ENCODE results near the gene SLIT3. TPM values are rescaled to one million over a fixed set of nuclear protein-coding genes. Genes with fewer than 3 reads are reported as not detected.

The SLIT3 gene
- total RNA-seq, 2 experiments from 2014 or later = 5.4 to 7.3 TPM

DNA sequence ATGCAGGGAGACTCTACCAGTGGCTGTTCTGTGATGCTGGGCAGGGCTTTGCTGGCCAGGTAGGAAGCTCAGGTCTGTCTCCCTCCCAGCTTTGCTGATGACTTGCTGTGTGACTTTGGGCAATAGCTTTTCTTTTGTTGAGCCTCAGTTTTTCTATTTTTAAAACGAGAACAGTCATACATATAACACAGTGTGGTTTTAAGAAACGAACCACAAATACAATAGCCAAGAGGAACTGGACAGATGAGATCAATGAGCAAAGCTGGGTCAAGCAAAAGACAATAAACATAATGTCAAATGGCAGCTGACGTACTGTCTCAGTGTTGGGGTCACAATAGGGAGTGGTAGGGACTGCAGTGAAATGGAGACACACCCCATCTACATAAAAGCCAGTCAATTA lies 20.2 kb downstream of the SLIT3 start:
- Mint-ChIP-seq H3K36me3 (ENCODE audit: low read depth) (no peaks in the 10 kb centered on the region), H3K4me3 (no peak overlapping the region), H3K4me1 (no peaks in the 10 kb centered on the region), H3K27me3 (peaks cover 2% of the 10 kb centered on the region), H3K27ac (no peak overlapping the region), H3K9me3 (ENCODE audit: low read depth) (peaks cover under 1% of the 10 kb centered on the region)
- no peak for ATAC-seq
- POLR2A ChIA-PET = no interaction called here
- CTCF ChIA-PET = interaction anchor here (0.7 kb wide), 1 partner anchor 259 kb away, joined by 3 read pairs; no protein-coding TSS in a partner anchor
- no peak for DNase-seq
- intact Hi-C loops (cut with DNase I, micrococcal nuclease) = no loop called here

DNA sequence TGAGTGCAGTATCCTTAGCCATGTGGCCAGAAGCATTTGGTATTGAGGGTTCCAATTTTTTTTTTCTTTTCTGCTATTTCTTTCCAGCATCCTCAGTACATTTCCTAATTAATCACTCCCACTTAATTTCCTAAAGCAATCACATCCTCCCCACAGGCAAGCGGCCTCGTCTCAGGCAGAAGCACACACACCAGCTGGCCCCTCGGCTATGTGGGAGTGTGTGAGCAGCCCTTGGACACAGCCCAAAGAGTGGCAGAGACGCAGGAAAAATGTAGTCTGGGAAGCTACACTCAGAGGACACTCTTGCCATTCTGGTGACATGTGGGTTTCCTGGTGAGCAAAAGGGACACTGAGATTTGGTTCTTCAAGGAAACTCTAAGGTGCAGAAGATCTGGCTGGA lies 20.7 kb downstream of the SLIT3 start:
- Mint-ChIP-seq H3K36me3 (ENCODE audit: low read depth) (no peaks in the 10 kb centered on the region), H3K4me3 (no peak overlapping the region), H3K9me3 (ENCODE audit: low read depth) (no peaks in the 10 kb centered on the region), H3K27ac (no peak overlapping the region), H3K4me1 (no peaks in the 10 kb centered on the region), H3K27me3 (peaks cover 2% of the 10 kb centered on the region)
- POLR2A ChIA-PET = no interaction called here
- DNase-seq (no peak), ATAC-seq (no peak)
- CTCF ChIA-PET = interaction anchor here (0.7 kb wide), 1 partner anchor 259 kb away, joined by 3 read pairs; no protein-coding TSS in a partner anchor
- intact Hi-C loops (cut with DNase I, micrococcal nuclease) = no loop called here

DNA sequence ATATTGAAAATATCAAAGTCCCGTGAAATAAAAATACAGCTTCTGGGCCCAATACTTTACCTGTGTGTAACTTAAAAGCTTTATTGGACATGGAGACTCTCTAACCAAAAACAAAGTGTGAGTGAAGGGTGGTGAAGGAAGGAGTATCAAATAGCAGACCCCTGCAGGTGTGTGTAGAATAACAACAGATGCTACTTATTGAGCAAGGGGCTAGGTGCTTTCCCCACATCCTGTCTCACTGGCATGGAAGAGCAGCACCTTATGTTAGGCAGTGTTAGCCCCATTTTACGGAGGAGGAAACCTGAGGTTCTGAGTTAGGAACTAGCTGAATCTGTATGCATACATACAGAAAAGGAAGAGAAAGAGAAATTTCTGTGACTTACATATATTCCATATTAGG lies 21.8 kb downstream of the SLIT3 start:
- ATAC-seq = no peak
- no peak for DNase-seq
- no peak overlapping the region for H3K27ac Mint-ChIP-seq
- H3K36me3 Mint-ChIP-seq (ENCODE audit: low read depth) = no peaks in the 10 kb centered on the region
- H3K4me3 Mint-ChIP-seq = no peak overlapping the region
- ChIA-PET CTCF (interaction anchor here (0.6 kb wide), 1 partner anchor 769 kb away, joined by 3 read pairs; no protein-coding TSS in a partner anchor), POLR2A (no interaction called here)
- peaks cover 2% of the 10 kb centered on the region for H3K27me3 Mint-ChIP-seq
- intact Hi-C loops (cut with DNase I, micrococcal nuclease) = no loop called here
- no peaks in the 10 kb centered on the region for H3K4me1 Mint-ChIP-seq
- H3K9me3 Mint-ChIP-seq (ENCODE audit: low read depth) = no peaks in the 10 kb centered on the region

DNA sequence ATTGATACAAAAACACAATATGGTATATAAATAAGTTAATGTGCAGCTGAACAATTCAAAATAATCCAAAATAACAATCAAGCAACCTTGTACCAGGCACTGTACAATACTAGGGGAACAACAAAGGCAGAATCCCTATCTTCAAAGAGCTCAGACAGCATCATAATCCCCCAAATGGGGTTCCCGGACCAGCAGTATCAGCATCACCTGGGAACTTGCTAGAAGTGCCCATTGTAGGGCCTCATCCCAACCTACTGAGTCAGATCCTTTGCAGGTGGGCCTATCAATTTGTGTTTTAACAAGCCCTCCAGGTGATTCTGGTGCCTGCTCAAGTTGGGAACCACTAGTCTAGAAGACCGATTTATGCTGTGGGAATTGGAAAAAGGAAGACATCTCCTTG lies 27.1 kb downstream of the SLIT3 start:
- ChIA-PET POLR2A (no interaction called here), CTCF (interaction anchor here (0.5 kb wide), 1 partner anchor 1035 kb away, joined by 3 read pairs; no protein-coding TSS in a partner anchor)
- no peaks in the 10 kb centered on the region for H3K36me3 Mint-ChIP-seq (ENCODE audit: low read depth)
- intact Hi-C loops (cut with DNase I, micrococcal nuclease) = no loop called here
- peaks cover 2% of the 10 kb centered on the region for H3K27me3 Mint-ChIP-seq
- H3K9me3 Mint-ChIP-seq (ENCODE audit: low read depth) = no peaks in the 10 kb centered on the region
- H3K4me3 Mint-ChIP-seq = no peak overlapping the region
- no peaks in the 10 kb centered on the region for H3K4me1 Mint-ChIP-seq
- ATAC-seq (no peak), DNase-seq (no peak)
- H3K27ac Mint-ChIP-seq = no peak overlapping the region

DNA sequence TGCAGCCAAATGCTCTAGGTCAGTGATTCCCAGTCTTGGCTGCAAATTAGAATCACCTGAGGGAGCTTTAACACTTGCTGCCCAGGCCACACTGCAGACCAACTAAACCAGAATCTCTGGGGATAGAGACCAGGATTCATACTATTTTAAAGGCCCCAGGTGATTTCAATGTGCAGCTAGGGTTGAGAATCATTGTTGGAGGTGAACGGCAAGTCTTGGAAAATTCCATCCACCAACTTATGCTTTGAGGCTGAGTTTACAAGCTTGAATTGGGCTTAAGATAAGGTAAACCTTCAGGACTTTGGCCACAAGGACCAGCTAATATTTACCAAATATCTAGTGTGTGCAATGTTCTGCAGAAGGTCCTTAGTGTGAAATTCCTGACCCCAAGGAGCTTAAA lies 27.5 kb downstream of the SLIT3 start:
- ATAC-seq (no peak), DNase-seq (no peak)
- Mint-ChIP-seq H3K27ac (no peak overlapping the region), H3K36me3 (ENCODE audit: low read depth) (no peaks in the 10 kb centered on the region), H3K4me1 (no peaks in the 10 kb centered on the region), H3K9me3 (ENCODE audit: low read depth) (no peaks in the 10 kb centered on the region), H3K27me3 (peaks cover 2% of the 10 kb centered on the region), H3K4me3 (no peak overlapping the region)
- ChIA-PET POLR2A (no interaction called here), CTCF (interaction anchor here (0.5 kb wide), 1 partner anchor 1035 kb away, joined by 3 read pairs; no protein-coding TSS in a partner anchor)
- intact Hi-C loops (cut with DNase I, micrococcal nuclease) = no loop called here

DNA sequence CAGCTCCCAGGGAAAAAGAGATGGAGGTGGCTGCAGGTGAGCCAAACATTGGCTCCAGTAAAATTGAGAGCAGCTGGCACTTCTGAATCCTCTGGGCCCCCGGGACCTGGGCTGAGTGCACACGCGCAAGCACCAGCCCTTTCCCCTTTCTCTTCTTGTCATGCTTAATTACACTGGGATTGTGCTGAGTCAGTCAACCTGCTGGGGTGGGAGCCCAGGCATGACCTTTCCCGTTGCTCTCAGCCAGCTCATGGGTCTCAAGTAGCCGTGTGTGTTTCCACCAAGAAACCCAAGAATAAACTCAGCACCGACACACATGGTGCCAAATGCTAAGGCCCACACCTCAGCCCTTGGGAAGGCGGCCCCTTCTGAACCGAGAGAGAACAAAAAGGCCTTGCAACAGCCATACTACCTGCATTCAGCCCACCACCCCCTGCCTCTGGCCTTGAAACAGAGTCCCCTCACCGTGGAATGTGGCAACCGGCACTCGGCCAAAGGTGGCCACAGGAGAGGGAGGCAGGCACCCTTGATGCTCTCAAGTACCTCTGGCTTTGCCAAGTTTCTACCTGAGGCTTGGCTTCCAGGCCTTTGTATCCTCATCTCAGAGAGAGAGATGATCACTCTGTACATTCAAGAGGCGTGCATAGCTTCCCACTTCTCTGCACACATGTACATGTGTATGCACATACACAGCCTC lies 28.1 kb downstream of the SLIT3 start:
- no peaks in the 10 kb centered on the region for H3K36me3 Mint-ChIP-seq (ENCODE audit: low read depth)
- intact Hi-C loops (cut with DNase I, micrococcal nuclease) = no loop called here
- peaks cover 2% of the 10 kb centered on the region for H3K27me3 Mint-ChIP-seq
- ChIA-PET CTCF (interaction anchor here (1.0 kb wide), 1 partner anchor 19 kb away, joined by 3 read pairs; no protein-coding TSS in a partner anchor), POLR2A (no interaction called here)
- H3K4me3 Mint-ChIP-seq = no peak overlapping the region
- ATAC-seq (no peak), DNase-seq (no peak)
- no peaks in the 10 kb centered on the region for H3K4me1 Mint-ChIP-seq
- H3K27ac Mint-ChIP-seq = no peak overlapping the region
- no peaks in the 10 kb centered on the region for H3K9me3 Mint-ChIP-seq (ENCODE audit: low read depth)

DNA sequence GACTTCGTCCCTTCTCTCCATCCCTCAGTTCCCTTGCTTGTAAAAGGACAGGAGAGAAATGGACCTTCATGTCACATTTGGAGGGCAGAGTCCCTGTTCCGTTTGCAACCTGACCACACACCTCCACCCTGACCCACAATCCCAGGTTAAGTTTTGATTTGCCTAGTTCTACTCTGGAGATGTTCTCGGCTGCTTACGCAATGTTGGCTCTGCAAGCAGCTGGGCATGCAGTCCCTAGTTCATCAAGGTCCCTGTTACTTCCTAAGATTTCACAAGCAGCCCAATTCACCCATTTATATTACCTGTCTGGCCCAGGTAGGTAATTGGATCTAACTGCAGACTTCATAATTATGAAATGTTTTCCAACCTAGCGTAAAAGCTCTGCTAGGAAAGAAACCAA lies 28.8 kb downstream of the SLIT3 start:
- Mint-ChIP-seq H3K36me3 (ENCODE audit: low read depth) (no peaks in the 10 kb centered on the region), H3K4me3 (no peak overlapping the region), H3K27me3 (peaks cover 3% of the 10 kb centered on the region), H3K27ac (no peak overlapping the region), H3K4me1 (no peaks in the 10 kb centered on the region), H3K9me3 (ENCODE audit: low read depth) (no peaks in the 10 kb centered on the region)
- intact Hi-C loops (cut with DNase I, micrococcal nuclease) = no loop called here
- no peak for ATAC-seq
- DNase-seq = no peak
- ChIA-PET POLR2A (no interaction called here), CTCF (interaction anchor here (1.0 kb wide), 1 partner anchor 20 kb away, joined by 3 read pairs; no protein-coding TSS in a partner anchor)

DNA sequence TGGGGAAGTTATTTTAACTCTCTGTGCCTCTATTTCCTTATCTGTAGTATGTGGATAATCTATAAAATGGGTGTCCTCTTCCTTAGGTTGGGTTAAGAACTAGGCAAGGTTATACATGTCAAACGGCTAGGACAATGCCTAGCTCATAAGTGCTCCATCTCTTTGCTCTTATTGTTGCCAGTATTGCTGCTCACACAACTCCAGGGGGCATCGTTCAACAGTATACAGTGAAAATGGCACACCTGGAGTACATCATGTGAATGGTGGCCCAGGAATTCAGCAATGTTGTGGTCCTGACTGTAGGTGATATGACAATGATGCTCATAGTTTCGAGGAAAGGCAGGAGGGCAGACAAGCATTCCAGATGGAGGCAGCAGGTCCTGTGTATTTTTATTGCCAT lies 30.1 kb downstream of the SLIT3 start:
- Mint-ChIP-seq H3K9me3 (ENCODE audit: low read depth) (no peaks in the 10 kb centered on the region), H3K27ac (no peak overlapping the region), H3K4me1 (no peaks in the 10 kb centered on the region), H3K36me3 (ENCODE audit: low read depth) (no peaks in the 10 kb centered on the region), H3K27me3 (peaks cover 4% of the 10 kb centered on the region), H3K4me3 (no peak overlapping the region)
- ATAC-seq = no peak
- ChIA-PET CTCF (no interaction called here), POLR2A (no interaction called here)
- DNase-seq = no peak
- intact Hi-C loops (cut with DNase I, micrococcal nuclease) = no loop called here

DNA sequence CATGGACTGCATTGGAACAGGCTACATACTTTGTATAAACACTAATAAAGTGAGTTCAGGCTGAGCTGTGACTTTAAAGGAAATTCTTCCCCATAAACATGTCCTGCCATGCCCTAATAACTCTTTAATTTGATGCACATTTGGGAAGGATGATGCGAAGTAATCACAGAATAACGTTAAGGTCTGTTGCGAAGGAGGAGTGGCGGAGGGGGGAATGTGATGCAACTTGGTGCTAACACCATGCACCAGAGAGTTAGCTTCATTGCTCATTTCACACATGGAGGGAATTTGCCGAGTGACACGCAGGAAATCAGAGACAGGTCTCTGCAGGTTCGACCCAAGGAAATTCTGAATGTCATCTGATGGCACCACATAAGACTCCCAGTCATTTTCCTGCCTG lies 32.9 kb downstream of the SLIT3 start:
- POLR2A ChIA-PET = no interaction called here
- no peak for ATAC-seq
- H3K27ac Mint-ChIP-seq = no peak overlapping the region
- H3K4me1 Mint-ChIP-seq = no peaks in the 10 kb centered on the region
- intact Hi-C loops (cut with DNase I, micrococcal nuclease) = no loop called here
- no peaks in the 10 kb centered on the region for H3K9me3 Mint-ChIP-seq (ENCODE audit: low read depth)
- CTCF ChIA-PET = no interaction called here
- H3K36me3 Mint-ChIP-seq (ENCODE audit: low read depth) = no peaks in the 10 kb centered on the region
- H3K4me3 Mint-ChIP-seq = no peak overlapping the region
- peaks cover 6% of the 10 kb centered on the region for H3K27me3 Mint-ChIP-seq
- no peak for DNase-seq

DNA sequence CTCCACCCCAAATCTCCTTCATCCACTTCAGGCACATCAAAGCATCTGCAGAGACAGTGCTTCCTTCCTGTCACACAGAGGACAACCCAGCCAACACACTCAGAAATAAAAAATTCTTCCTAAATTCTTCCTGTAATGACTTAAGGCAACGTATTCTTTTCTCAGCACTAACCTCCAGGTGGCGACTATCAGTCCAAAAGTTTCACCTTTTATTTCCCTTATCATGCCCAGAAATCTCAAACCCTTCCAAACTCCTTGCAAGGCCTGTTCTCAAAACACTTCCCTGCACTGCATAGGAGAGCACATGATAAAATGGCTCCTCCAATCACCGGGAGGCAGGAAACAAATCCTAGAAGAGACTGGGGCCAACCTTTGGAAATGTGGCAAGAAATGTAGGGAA lies 35.1 kb downstream of the SLIT3 start:
- no peaks in the 10 kb centered on the region for H3K9me3 Mint-ChIP-seq (ENCODE audit: low read depth)
- H3K27me3 Mint-ChIP-seq = peaks cover 6% of the 10 kb centered on the region
- no peak for DNase-seq
- H3K36me3 Mint-ChIP-seq (ENCODE audit: low read depth) = no peaks in the 10 kb centered on the region
- ChIA-PET CTCF (interaction anchor here (1.5 kb wide), 1 partner anchor 315 kb away, joined by 4 read pairs; no protein-coding TSS in a partner anchor), POLR2A (no interaction called here)
- no peaks in the 10 kb centered on the region for H3K4me1 Mint-ChIP-seq
- intact Hi-C loops (cut with DNase I, micrococcal nuclease) = no loop called here
- ATAC-seq = no peak
- H3K4me3 Mint-ChIP-seq = no peak overlapping the region
- H3K27ac Mint-ChIP-seq = no peak overlapping the region

DNA sequence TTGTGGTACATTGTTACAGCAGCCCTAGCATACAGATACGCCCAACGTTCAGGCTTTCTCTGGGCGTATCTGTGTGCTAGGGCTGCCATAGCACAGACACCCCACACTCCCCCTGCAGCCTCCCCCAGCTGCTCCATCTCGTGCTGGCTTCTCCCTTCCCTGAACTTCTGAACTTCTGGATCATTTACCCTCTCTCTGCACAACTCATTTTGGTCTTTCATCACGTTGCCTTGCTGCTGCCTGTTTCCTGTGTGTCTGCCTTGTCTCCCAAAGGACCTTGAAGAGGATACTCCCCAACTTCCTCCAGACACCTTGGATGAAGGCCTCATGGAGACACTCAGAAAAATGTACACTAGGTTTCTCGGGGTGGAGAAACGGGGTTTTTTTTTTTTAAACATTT lies 37.3 kb downstream of the SLIT3 start:
- no peaks in the 10 kb centered on the region for H3K9me3 Mint-ChIP-seq (ENCODE audit: low read depth)
- no peaks in the 10 kb centered on the region for H3K4me1 Mint-ChIP-seq
- POLR2A ChIA-PET = no interaction called here
- intact Hi-C loops (cut with DNase I, micrococcal nuclease) = no loop called here
- H3K4me3 Mint-ChIP-seq = no peak overlapping the region
- no peak overlapping the region for H3K27ac Mint-ChIP-seq
- H3K27me3 Mint-ChIP-seq = peaks cover 6% of the 10 kb centered on the region
- CTCF ChIA-PET = no interaction called here
- ATAC-seq (no peak), DNase-seq (no peak)
- no peaks in the 10 kb centered on the region for H3K36me3 Mint-ChIP-seq (ENCODE audit: low read depth)

DNA sequence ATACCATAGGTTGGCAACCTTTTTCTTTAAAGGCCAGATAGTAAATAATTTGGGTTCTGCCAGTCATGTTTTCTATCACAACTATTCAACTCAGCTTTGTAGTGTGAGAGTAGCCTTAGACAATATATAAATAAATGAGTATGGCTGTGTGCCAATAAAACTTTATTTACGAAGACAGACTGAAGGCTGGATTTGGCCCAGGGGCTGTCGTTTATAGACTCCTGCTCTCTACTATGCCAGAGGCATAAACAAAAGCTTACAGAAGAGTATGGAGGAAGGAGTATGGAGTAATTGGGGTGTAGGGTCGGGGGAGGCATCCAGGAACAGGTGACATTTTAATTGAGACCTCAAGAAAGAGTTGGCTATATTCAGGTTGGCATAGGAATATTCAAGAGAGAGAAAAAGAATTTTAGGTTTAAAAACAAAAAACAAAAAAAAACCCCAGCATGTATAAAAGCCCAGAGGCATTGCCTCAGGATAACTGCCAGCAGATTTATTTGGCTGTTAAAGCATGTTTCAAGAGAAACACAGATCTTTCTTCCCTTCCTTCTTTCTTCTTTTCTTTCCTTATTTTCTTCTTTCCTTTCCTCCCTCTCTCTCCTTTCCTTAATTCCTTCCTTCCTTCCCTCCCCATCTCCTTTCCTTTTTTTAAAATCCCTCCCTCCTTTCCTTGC lies 39.9 kb downstream of the SLIT3 start:
- Mint-ChIP-seq H3K4me1 (no peaks in the 10 kb centered on the region), H3K9me3 (ENCODE audit: low read depth) (no peaks in the 10 kb centered on the region), H3K36me3 (ENCODE audit: low read depth) (no peaks in the 10 kb centered on the region), H3K27me3 (peaks cover 2% of the 10 kb centered on the region), H3K4me3 (no peak overlapping the region), H3K27ac (no peak overlapping the region)
- ChIA-PET POLR2A (no interaction called here), CTCF (interaction anchor here (0.6 kb wide), 1 partner anchor 734 kb away, joined by 3 read pairs; no protein-coding TSS in a partner anchor)
- ATAC-seq (no peak), DNase-seq (no peak)
- intact Hi-C loops (cut with DNase I, micrococcal nuclease) = no loop called here

Measured in activated CD4-positive, alpha-beta T cell treated with anti-CD3 and anti-CD28 coated beads for 36 hours (primary cell).